ENCODE results near the gene ANO7. TPM values are rescaled to one million over a fixed set of nuclear protein-coding genes. Genes with fewer than 3 reads are reported as not detected.
A peak's percentile ranks its signal among the peaks of the same experiment; 100 is the strongest.

The ANO7 gene
- total and polyA plus RNA-seq, 2 of the 8 experiments (the other 6 are each of a cell fraction or from before 2014, with no cell fraction given): 3.2 to 6.9 TPM

DNA sequence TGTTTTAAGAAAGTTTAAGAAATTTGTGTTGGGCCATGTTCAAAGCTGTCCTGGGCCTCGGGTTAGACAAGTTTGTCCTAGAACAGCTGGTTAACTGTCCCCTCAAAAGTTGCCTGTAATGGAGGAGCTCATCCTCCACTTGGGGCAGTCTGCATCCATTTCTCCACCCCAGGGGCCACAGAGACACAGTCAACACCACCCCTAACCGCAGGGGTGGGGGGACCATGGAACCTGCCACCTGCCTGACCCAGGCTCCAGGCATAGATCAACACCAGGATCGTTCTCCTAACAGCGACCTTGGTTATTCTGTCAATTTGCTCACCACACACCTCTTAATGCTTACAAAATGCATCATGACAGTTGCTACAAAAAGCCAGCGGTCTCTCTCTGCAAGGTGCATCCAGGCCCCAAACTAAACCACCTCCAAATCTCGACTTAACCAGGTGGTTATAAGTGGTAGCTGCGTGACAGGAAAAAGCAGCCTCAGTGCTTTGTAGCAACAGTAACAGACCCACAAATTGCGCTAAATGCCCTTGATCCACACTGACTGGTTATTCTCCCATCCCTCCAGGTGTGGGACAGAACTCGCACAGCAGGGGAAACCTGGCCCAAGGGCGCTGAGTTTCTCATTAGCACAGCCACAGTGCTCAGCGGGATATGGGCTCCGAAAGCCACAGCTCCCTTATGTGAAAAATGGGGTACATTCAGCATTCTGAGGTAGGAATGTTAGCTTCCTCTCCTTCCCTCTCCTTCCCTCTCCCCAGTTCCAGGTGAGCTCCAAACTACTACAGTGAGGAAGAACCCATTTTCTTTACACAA lies 79.0 kb downstream of the ANO7 start (continued):
- TF ChIP-seq CHD7 (IDR thresholded peaks at IDR 0.05; ENCODE audit: insufficient replicate concordance, low read length) (no peak), CTCF (IDR thresholded peaks at IDR 0.05; ENCODE audit: control extremely low read depth in 1 of 3, insufficient read depth in 1 of 3, low read depth in 1 of 3, low read length in 3 of 3) (peak; percentile 8 to 21 (median 14); a peak in 3 of 4 replicates), SUZ12 (IDR thresholded peaks at IDR 0.05; ENCODE audit: low read length) (no peak), KDM1A (IDR thresholded peaks at IDR 0.05; ENCODE audit: borderline replicate concordance, low read length) (no peak), RAD21 (IDR thresholded peaks at IDR 0.05 in 1 of 2, conservative IDR thresholded peaks at IDR 0.05 in 1 of 2; ENCODE audit: low read depth in 2 of 2, low read length in 2 of 2) (peak in 1 of 2 experiments; percentile 31; a peak in 2 of 4 replicates)
